GM12891 (cell line): ENCODE results near the gene LRRC37A.
"Not testable (repeated sequence)": the region's sequence is repeated elsewhere in the genome, so short reads cannot be mapped to it uniquely, and the experiment has no call there.

Source experiments
- POLR2A ChIP-seq: IDR thresholded peaks from 2 replicates; pipeline ENCODE4 v1.6.1; 2011; ENCODE audit warnings: low read depth, low read length, control low read depth
- POLR2AphosphoS5 ChIP-seq: IDR thresholded peaks from 2 replicates; pipeline ENCODE4 v1.6.1; 2011; ENCODE audit warnings: low read depth, low read length, control low read depth
- TAF1 ChIP-seq: IDR thresholded peaks from 2 replicates; pipeline ENCODE4 v1.6.1; 2011; ENCODE audit warnings: low read depth, low read length, control low read depth

- TF ChIP-seq POLR2AphosphoS5, POLR2A, TAF1: not testable (repeated sequence)
These were observed 10.5 kb upstream of the LRRC37A start for GRCh38 chr17:46284467-46284866.
